ENCODE measurements around the gene NAT9.

- peak in 2 of 5 experiments; percentile 28 to 68 for TF ChIP-seq CTCF (IDR thresholded peaks at IDR 0.05)
- TF ChIP-seq POLR2A (IDR thresholded peaks at IDR 0.05): peak; percentile 90 to 99
- TF ChIP-seq EP300 (IDR thresholded peaks at IDR 0.05): peak; percentile 30 to 99
These were observed 27.4 kb downstream of the NAT9 start, which contains the start of gene NHERF1 for GRCh38 chr17:74748529-74749278.

Measured in tibial nerve (tissue), 4 donors.